Endothelial cell of umbilical vein (primary cell): ENCODE measurements around the gene FAM217A. TPM values are rescaled to one million over a fixed set of nuclear protein-coding genes. Genes with fewer than 3 reads are reported as not detected.

Experiments
- BruUV-seq: library from RNA; stranded (reverse); fragments of 400-500 nt; replicated peaks from 2 replicates; lab custom pipeline; 2021; lab: Mats Ljungman, UMichigan
- CTCF ChIA-PET: fragments of 300-600, 350-600 bp; sonication (Branson Sonifier 250); formaldehyde crosslinking; loops from one replicate; lab custom pipeline; 2021; ENCODE audit warnings: antibody characterized with exemption, inconsistent platforms; lab: Charles Lee
- POLR2A ChIA-PET: fragments of 300-600, 350-600 bp; sonication (Branson Sonifier 250); formaldehyde crosslinking; loops from one replicate; lab custom pipeline; 2021; ENCODE audit warnings: antibody characterized with exemption, inconsistent platforms; lab: Charles Lee
- DNase-seq: peaks from one replicate; pipeline ENCODE4 v3.0.0-alpha.2; 2011; ENCODE audit warnings: low read depth, low spot score
- FAIRE-seq: peaks from 2 replicates; lab custom pipeline; 2011; peaks lifted over from hg19 to GRCh38; lab: Jason Lieb, UNC
- H2AFZ ChIP-seq: 2 replicates; pipeline ENCODE4 v1.6.0; 2012; ENCODE audit warnings: low read depth, low read length, control low read depth, inconsistent platforms
- H3K27ac ChIP-seq: 2 replicates; pipeline ENCODE4 v1.5.1; 2011; ENCODE audit warnings: low read depth, mild to moderate bottlenecking, control low read depth, low read length, moderate library complexity; ENCODE audit not compliant: insufficient read depth
- H3K27me3 ChIP-seq, 2 experiments: 2 replicates each; pipeline versions ENCODE4 v1.6.0 to v1.6.1; 2011; ENCODE audit warnings: low read length in 2 of 2, mixed read lengths in 1 of 2; ENCODE audit not compliant: control insufficient read depth in 2 of 2, insufficient read depth in 2 of 2
- H3K36me3 ChIP-seq, 2 experiments: 2 replicates in 1 of 2; 3 replicates in 1 of 2; pipeline ENCODE4 v1.5.1; 2011; ENCODE audit warnings: low read length in 2 of 2, mild to moderate bottlenecking in 1 of 2, moderate library complexity in 1 of 2; ENCODE audit not compliant: control insufficient read depth in 2 of 2, insufficient read depth in 2 of 2; ENCODE audit errors: extremely low read depth in 1 of 2
- H3K4me1 ChIP-seq: 3 replicates; pipeline ENCODE4 v1.5.1; 2011; ENCODE audit warnings: mild to moderate bottlenecking, low read length; ENCODE audit not compliant: control insufficient read depth, insufficient read depth; ENCODE audit errors: extremely low read depth
- H3K4me2 ChIP-seq: 2 replicates; pipeline ENCODE4 v1.6.1; 2011; ENCODE audit warnings: low read length, control low read depth, mixed read lengths; ENCODE audit not compliant: insufficient read depth
- H3K4me3 ChIP-seq, 3 experiments: fragments of 200-600 bp in 1 of 3; sonication (generic), shearing (Covaris generic) in 1 of 3; replicated peaks in 1 of 3; 2 replicates each; pipeline ENCODE4 v1.5.1; 2011 to 2016; ENCODE audit warnings: control low read depth in 3 of 3, low read length in 3 of 3, mild to moderate bottlenecking in 2 of 3, inconsistent platforms in 1 of 3, low read depth in 1 of 3, moderate library complexity in 1 of 3; ENCODE audit not compliant: insufficient read depth in 1 of 3
- H3K79me2 ChIP-seq: 2 replicates; pipeline ENCODE4 v1.6.0; 2012; ENCODE audit warnings: low read length, inconsistent platforms; ENCODE audit not compliant: control insufficient read depth, insufficient read depth
- H3K9ac ChIP-seq: replicated peaks from 2 replicates; pipeline ENCODE3; 2011; ENCODE audit warnings: low read length, control low read depth; ENCODE audit not compliant: insufficient read depth; ENCODE audit errors: extremely low read depth
- H3K9me1 ChIP-seq: replicated peaks from 3 replicates; pipeline ENCODE4 v1.6.0; 2011; ENCODE audit warnings: mild to moderate bottlenecking, low read length; ENCODE audit not compliant: control insufficient read depth, insufficient read depth; ENCODE audit errors: extremely low read depth
- H3K9me3 ChIP-seq: replicated peaks from 2 replicates; pipeline ENCODE4 v1.5.1; 2012; ENCODE audit warnings: low read length, inconsistent platforms; ENCODE audit not compliant: control insufficient read depth, insufficient read depth
- H4K20me1 ChIP-seq: replicated peaks from 2 replicates; pipeline ENCODE3; 2011; ENCODE audit warnings: mild to moderate bottlenecking, low read length; ENCODE audit not compliant: control insufficient read depth, insufficient read depth; ENCODE audit errors: extremely low read depth
- CTCF ChIP-seq, 2 donors: IDR thresholded peaks; 1 replicate in 1 of 2; 2 replicates in 1 of 2; pipeline ENCODE4 v1.5.1; 2011; ENCODE audit warnings: low read length in 2 of 2, mild to moderate bottlenecking in 2 of 2, moderate library complexity in 2 of 2, control low read depth in 1 of 2, inconsistent platforms in 1 of 2, low read depth in 1 of 2; ENCODE audit not compliant: insufficient read depth in 1 of 2; ENCODE audit errors: extremely low read depth in 1 of 2
- EZH2 ChIP-seq: IDR thresholded peaks from 2 replicates; pipeline ENCODE4 v1.6.1; 2012; ENCODE audit warnings: borderline replicate concordance, low read depth, mild to moderate bottlenecking, moderate library complexity, low read length, inconsistent platforms; ENCODE audit not compliant: severe bottlenecking
- FOS ChIP-seq: IDR thresholded peaks from 2 replicates; pipeline ENCODE4 v1.6.1; 2011; ENCODE audit warnings: mild to moderate bottlenecking, low read length, moderate library complexity, borderline replicate concordance; ENCODE audit not compliant: insufficient read depth
- GATA2 ChIP-seq: IDR thresholded peaks from 2 replicates; pipeline ENCODE4 v1.7.0; 2011; ENCODE audit warnings: low read depth, mild to moderate bottlenecking, moderate library complexity, mixed read lengths, low read length; ENCODE audit not compliant: insufficient read length, insufficient read depth
- JUN ChIP-seq: IDR thresholded peaks from 2 replicates; pipeline ENCODE4 v1.6.1; 2011; ENCODE audit warnings: borderline replicate concordance, low read depth; ENCODE audit not compliant: insufficient read length, insufficient read depth
- MAX ChIP-seq: IDR thresholded peaks from 2 replicates; pipeline ENCODE4 v1.6.1; 2011; ENCODE audit not compliant: insufficient read depth, insufficient read length
- MYC ChIP-seq: IDR thresholded peaks from one replicate; pipeline ENCODE4 v1.6.1; 2011; ENCODE audit warnings: mild to moderate bottlenecking, low read depth, low read length
- POLR2A ChIP-seq: IDR thresholded peaks from 2 replicates; pipeline ENCODE4 v1.6.1; 2012; ENCODE audit warnings: low read depth, mild to moderate bottlenecking, control low read depth, low read length
- POLR2AphosphoS5 ChIP-seq: IDR thresholded peaks from 2 replicates; pipeline ENCODE4 v1.6.1; 2012; ENCODE audit warnings: low read depth, mild to moderate bottlenecking, control low read depth, low read length, moderate library complexity; ENCODE audit not compliant: insufficient read depth
- dilution Hi-C: fragments of 300-500 bp; cut with MboI; formaldehyde crosslinking; loops from one replicate; pipeline ENCODE4 v1.15.0; 2019; ENCODE audit warnings: low sequenced_read_pairs; ENCODE audit not compliant: extremely low pct_ligation_motif_present
- intact Hi-C: fragments of 100-400 bp; cut with micrococcal nuclease; formaldehyde crosslinking; loops from one replicate; pipeline ENCODE4 v1.10.0; 2022
- polyA plus RNA-seq, 4 experiments: library from polyadenylated mRNA; depleted of rRNA in 3 of 4; stranded (reverse) in 3 of 4; unstranded in 1 of 4; fragments of >200 nt; gene quantifications; 2 replicates each; pipeline versions ENCODE4 v1.2.1 to v1.2.3, GENCODE V29; 2011 to 2012; ENCODE audit warnings: missing spikeins in 1 of 4
- total RNA-seq: library from RNA; stranded (reverse); gene quantifications from 2 replicates; pipeline ENCODE4 v1.2.3, GENCODE V29; 2021

Gene FAM217A
- total and polyA plus RNA-seq, 2 donors (not counting 3 experiments of a cell fraction or from before 2014, with no cell fraction given) = not detected

- Histone ChIP-seq H3K36me3 (peaks cover 6 to 34% of the 10 kb centered on the region in 2 experiments), H4K20me1 (no peaks in the 10 kb centered on the region)
- no TSS peak for BruUV-seq
Measured at GRCh38 chr6:4036581-4036980, 42.4 kb downstream of the FAM217A start.

More at GRCh38 chr6:4036581-4036980, 42.4 kb downstream of the FAM217A start:
- Histone ChIP-seq H3K79me2 (peaks cover 71% of the 10 kb centered on the region), H2AFZ (no peak overlapping the region), H3K27me3 (no peaks in the 10 kb centered on the region), H3K27ac (no peak overlapping the region), H3K9me3 (no peaks in the 10 kb centered on the region), H3K9ac (no peak overlapping the region), H3K9me1 (no peaks in the 10 kb centered on the region), H3K4me3 (no peak overlapping the region), H3K4me2 (no peak overlapping the region), H3K4me1 (no peaks in the 10 kb centered on the region)
- no peak for DNase-seq
- dilution Hi-C loops (no loop called here), intact Hi-C loops (no loop called here)
- FAIRE-seq = no peak
- no peak for TF ChIP-seq MAX
- no peak for TF ChIP-seq POLR2AphosphoS5
- no peak for TF ChIP-seq POLR2A
- no peak for TF ChIP-seq CTCF (IDR thresholded peaks at IDR 0.05; ENCODE audit: extremely low read depth in 1 of 2, insufficient read depth in 1 of 2, low read depth in 1 of 2, low read length in 2 of 2)
- TF ChIP-seq JUN = no peak
- TF ChIP-seq MYC = no peak
- no peak for TF ChIP-seq GATA2
- TF ChIP-seq EZH2 = no peak
- TF ChIP-seq FOS = no peak
- POLR2A ChIA-PET = no interaction called here
- CTCF ChIA-PET = interaction anchor here (0.7 to 0.9 kb wide), 2 partner anchors 68 to 174 kb away, joined by 3 to 4 read pairs; no protein-coding TSS in a partner anchor
